Kidney (tissue), 14 donors: ENCODE measurements around the gene IL12A. TPM values are rescaled to one million over a fixed set of nuclear protein-coding genes. Genes with fewer than 3 reads are reported as not detected.

Experiments
- DNase-seq, 5 donors: peaks; one replicate each; pipeline ENCODE4 v3.0.0-alpha.2; 2013 to 2020
- FAIRE-seq: peaks from 2 replicates; lab custom pipeline; 2012; peaks lifted over from hg19 to GRCh38; lab: Jason Lieb, UNC
- H3K27ac ChIP-seq, 2 donors: one replicate each; pipeline ENCODE4 v1.7.0; 2013; ENCODE audit warnings: low read depth in 2 of 2, low read length in 2 of 2, inconsistent platforms in 1 of 2
- H3K27me3 ChIP-seq: one replicate; pipeline ENCODE4 v1.7.1; 2013; ENCODE audit warnings: low read length, inconsistent platforms; ENCODE audit not compliant: control insufficient read depth, insufficient read depth
- H3K36me3 ChIP-seq, 3 donors: one replicate each; pipeline versions ENCODE4 v1.7.0 to v1.7.1; 2013; ENCODE audit warnings: low read length in 3 of 3, control low read depth in 1 of 3, inconsistent platforms in 1 of 3; ENCODE audit not compliant: insufficient read depth in 3 of 3, control insufficient read depth in 2 of 3
- H3K4me1 ChIP-seq, 3 donors: one replicate each; pipeline versions ENCODE4 v1.7.0 to v1.7.1; 2013; ENCODE audit warnings: low read length in 3 of 3, inconsistent platforms in 1 of 3, low read depth in 1 of 3; ENCODE audit not compliant: control insufficient read depth in 2 of 3, insufficient read depth in 2 of 3
- H3K4me3 ChIP-seq, 3 donors: one replicate each; pipeline versions ENCODE4 v1.7.0 to v1.8.1; 2013; ENCODE audit warnings: low read length in 3 of 3, control low read depth in 1 of 3, inconsistent platforms in 1 of 3
- H3K9ac ChIP-seq, 3 donors: one replicate each; pipeline versions ENCODE4 v1.7.0 to v1.7.1; 2013; ENCODE audit warnings: low read length in 3 of 3, control low read depth in 1 of 3, inconsistent platforms in 1 of 3
- H3K9me3 ChIP-seq, 3 donors: one replicate each; pipeline versions ENCODE4 v1.7.0 to v1.7.1; 2013; ENCODE audit warnings: low read length in 3 of 3, control low read depth in 1 of 3, inconsistent platforms in 1 of 3; ENCODE audit not compliant: control insufficient read depth in 2 of 3, insufficient read depth in 1 of 3
- intact Hi-C: fragments of 100-400 bp; cut with DNase I; formaldehyde crosslinking; loops from one replicate; pipeline ENCODE4 v1.11.1; 2022
- polyA plus RNA-seq: library from polyadenylated mRNA; stranded (reverse); fragments of 350-450 nt; fragmentation: Illumina TruSeq; extraction: RNeasy Lipid Tissue Mini Kit (QIAGEN cat#74804); gene quantifications from one replicate; pipeline ENCODE4 v1.2.3, GENCODE V29; 2014; ENCODE audit warnings: low read depth, low replicate concordance; ENCODE audit not compliant: insufficient read depth
- total RNA-seq: library from RNA; stranded (reverse); fragmentation: NEBNext Ultra II Directional; extraction: Animal tissue kit (Norgen Biotek cat#: 25700); gene quantifications from one replicate; pipeline ENCODE4 v1.2.1, GENCODE V29; 2021
- TF ChIP-seq, protein P1 (sequence below): IDR thresholded peaks from 3 replicates; pipeline ENCODE4 v1.5.1; 2012; ENCODE audit warnings: mild to moderate bottlenecking, moderate library complexity, borderline replicate concordance; ENCODE audit not compliant: insufficient read depth; ENCODE audit errors: extremely low read depth
- donor health status: control.
- donor health status: control.
- donor health status: control.
- donor health status: control.
- donor health status: control.
- donor health status: DM: yes; HTN: yes; CAD: no.
- donor health status: Normal renal cell carcinoma (clear cell type).

The IL12A gene
- total and polyA plus RNA-seq, 2 donors from 2014 or later = 0.22 TPM; not detected in 1

DNA sequence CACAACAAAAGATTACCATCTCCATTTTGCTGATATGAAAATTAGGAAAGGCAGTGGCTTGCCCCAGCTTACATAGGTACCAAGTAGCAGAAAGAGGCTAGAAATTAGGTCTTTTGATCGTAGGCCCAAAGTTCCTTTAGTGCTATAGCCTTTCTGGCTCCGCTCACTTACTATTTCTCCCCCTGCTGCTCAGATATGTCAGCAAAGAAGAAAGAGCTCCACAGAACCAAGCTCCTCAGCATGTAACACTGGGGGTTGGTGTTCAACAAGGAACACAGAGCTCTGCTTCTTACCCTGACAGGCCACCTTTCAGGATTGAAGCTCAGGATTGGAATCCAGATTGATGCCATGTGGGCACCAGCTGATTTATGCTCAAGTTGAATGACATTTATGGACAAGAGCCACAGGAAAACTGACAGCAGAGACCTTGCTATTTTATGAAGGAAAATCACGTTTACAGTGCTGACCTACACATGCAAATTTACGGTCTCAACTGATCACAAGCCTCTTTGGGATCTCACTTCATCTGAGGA lies 6.1 kb upstream of the IL12A start:
- no peak overlapping the region for H3K27ac ChIP-seq
- no peaks in the 10 kb centered on the region for H3K27me3 ChIP-seq
- no peak for FAIRE-seq
- no peak overlapping the region for H3K4me3 ChIP-seq
- H3K9ac ChIP-seq = no peak overlapping the region
- H3K4me1 ChIP-seq = no peaks in the 10 kb centered on the region
- H3K36me3 ChIP-seq = no peaks in the 10 kb centered on the region
- TF ChIP-seq, protein P1, sequence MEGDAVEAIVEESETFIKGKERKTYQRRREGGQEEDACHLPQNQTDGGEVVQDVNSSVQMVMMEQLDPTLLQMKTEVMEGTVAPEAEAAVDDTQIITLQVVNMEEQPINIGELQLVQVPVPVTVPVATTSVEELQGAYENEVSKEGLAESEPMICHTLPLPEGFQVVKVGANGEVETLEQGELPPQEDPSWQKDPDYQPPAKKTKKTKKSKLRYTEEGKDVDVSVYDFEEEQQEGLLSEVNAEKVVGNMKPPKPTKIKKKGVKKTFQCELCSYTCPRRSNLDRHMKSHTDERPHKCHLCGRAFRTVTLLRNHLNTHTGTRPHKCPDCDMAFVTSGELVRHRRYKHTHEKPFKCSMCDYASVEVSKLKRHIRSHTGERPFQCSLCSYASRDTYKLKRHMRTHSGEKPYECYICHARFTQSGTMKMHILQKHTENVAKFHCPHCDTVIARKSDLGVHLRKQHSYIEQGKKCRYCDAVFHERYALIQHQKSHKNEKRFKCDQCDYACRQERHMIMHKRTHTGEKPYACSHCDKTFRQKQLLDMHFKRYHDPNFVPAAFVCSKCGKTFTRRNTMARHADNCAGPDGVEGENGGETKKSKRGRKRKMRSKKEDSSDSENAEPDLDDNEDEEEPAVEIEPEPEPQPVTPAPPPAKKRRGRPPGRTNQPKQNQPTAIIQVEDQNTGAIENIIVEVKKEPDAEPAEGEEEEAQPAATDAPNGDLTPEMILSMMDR = no peak
- H3K9me3 ChIP-seq = no peaks in the 10 kb centered on the region
- intact Hi-C loops = no loop called here
- no peak for DNase-seq

DNA sequence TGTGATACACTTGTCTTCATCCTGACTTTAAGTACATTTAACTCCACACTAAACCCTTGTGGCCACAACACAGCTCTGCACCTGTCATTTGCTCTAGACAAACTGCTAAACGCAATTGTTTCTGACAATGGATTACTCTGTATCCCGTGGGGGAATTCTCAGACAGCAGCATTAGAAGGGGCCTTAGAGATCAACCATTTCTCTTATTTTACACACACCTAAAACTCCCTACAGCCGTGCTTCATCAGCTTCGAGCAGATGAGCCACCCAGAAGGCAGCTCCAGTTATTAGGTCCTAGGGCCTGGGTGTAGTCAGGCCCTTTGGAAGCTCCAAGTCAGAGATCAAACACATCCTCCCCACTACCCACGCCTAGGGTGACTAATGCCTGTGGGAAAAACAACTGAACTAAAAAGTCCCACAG lies 1.3 kb upstream of the IL12A start:
- Histone ChIP-seq H3K4me3 (no peak overlapping the region), H3K4me1 (peaks cover 0 to 2% (median 0%) of the 10 kb centered on the region in 3 donors), H3K27me3 (no peaks in the 10 kb centered on the region), H3K9me3 (no peaks in the 10 kb centered on the region), H3K36me3 (no peaks in the 10 kb centered on the region), H3K9ac (no peak overlapping the region), H3K27ac (no peak overlapping the region)
- DNase-seq (no peak), FAIRE-seq (no peak)
- TF ChIP-seq, protein P1 = no peak
- intact Hi-C loops = no loop called here

DNA sequence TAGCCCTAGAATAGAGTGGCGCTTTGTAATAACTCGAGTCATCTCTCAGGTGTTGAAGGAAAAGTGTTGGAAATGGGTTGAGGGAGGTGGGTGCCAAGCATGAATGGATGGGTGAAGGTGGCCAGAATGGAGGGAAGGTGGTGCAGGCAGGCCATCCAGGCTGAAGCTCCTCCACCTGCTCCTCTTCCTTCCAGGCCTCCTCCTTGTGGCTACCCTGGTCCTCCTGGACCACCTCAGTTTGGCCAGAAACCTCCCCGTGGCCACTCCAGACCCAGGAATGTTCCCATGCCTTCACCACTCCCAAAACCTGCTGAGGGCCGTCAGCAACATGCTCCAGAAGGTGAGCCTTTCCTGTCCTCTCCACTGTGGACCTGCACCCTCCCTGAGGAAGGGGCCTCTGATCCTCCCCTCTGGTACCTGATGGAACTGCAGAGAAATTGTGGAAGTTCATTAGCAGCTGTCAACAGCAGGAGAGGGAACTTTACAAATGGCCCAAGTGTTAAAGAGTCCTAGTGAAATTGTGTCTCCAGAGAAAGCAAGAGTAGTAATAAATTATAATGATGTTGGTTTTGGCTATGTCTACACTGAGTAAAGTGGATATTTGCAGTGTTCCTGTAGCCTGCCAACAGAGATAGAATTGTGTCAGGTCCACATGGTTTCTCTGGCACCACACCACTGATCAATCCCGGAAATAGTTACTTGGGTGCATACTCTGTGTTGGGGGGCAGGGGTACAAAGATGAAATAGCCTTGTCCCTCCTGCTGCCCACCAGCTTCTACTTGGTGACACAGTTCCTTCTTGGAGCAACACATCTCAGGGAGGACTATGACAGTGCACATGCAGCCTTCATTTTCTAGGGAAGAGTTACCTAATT lies 1.6 kb downstream of the IL12A start:
- Histone ChIP-seq H3K9ac (no peak overlapping the region), H3K36me3 (no peaks in the 10 kb centered on the region), H3K4me1 (peaks cover 0 to 2% (median 0%) of the 10 kb centered on the region in 3 donors), H3K27ac (no peak overlapping the region), H3K27me3 (no peaks in the 10 kb centered on the region), H3K4me3 (no peak overlapping the region), H3K9me3 (no peaks in the 10 kb centered on the region)
- DNase-seq = peak in 1 of 5 donors; percentile 22
- intact Hi-C loops = no loop called here
- FAIRE-seq = no peak
- TF ChIP-seq, protein P1 = no peak
